Measurements from ENCODE around the gene MIER2.
"Not testable (repeated sequence)": the region's sequence is repeated elsewhere in the genome, so short reads cannot be mapped to it uniquely, and the experiment has no call there.

The MIER2 gene

GRCh38 chr19:281156-281853 is 63.3 kb downstream of the MIER2 start:
- DNase-seq, result no peak

- DNase-seq, result no peak
Measured at GRCh38 chr19:280541-281009, 64.0 kb downstream of the MIER2 start.

- no peak for DNase-seq
Measured at GRCh38 chr19:279656-280055, 64.9 kb downstream of the MIER2 start.

GRCh38 chr19:279231-279630 is 65.4 kb downstream of the MIER2 start:
- no peak for DNase-seq

GRCh38 chr19:277581-278165 is 66.9 kb downstream of the MIER2 start:
- DNase-seq, result no peak

GRCh38 chr19:277131-277530 is 67.5 kb downstream of the MIER2 start:
- DNase-seq, result no peak

GRCh38 chr19:275958-276646 is 68.5 kb downstream of the MIER2 start:
- no peak for DNase-seq

GRCh38 chr19:275000-275399 is 69.6 kb downstream of the MIER2 start:
- DNase-seq, result no peak

- no peak for DNase-seq
Measured at GRCh38 chr19:273393-273792, 71.2 kb downstream of the MIER2 start.

GRCh38 chr19:271856-272255 is 72.7 kb downstream of the MIER2 start:
- no peak for DNase-seq

- DNase-seq, result not testable (repeated sequence)
Measured at GRCh38 chr19:270766-271318, 73.8 kb downstream of the MIER2 start.

GRCh38 chr19:269241-269640 is 75.4 kb downstream of the MIER2 start:
- no peak for DNase-seq

GRCh38 chr19:262125-262524 is 82.5 kb downstream of the MIER2 start:
- DNase-seq, result no peak

GRCh38 chr19:256804-257203 is 87.8 kb downstream of the MIER2 start:
- not testable (repeated sequence) for DNase-seq
